ENCODE measurements around the gene TSHZ3. TPM values are rescaled to one million over a fixed set of nuclear protein-coding genes. Genes with fewer than 3 reads are reported as not detected.

The TSHZ3 gene
- total RNA-seq, 1 donor from 2014 or later: 3.0 TPM

DNA sequence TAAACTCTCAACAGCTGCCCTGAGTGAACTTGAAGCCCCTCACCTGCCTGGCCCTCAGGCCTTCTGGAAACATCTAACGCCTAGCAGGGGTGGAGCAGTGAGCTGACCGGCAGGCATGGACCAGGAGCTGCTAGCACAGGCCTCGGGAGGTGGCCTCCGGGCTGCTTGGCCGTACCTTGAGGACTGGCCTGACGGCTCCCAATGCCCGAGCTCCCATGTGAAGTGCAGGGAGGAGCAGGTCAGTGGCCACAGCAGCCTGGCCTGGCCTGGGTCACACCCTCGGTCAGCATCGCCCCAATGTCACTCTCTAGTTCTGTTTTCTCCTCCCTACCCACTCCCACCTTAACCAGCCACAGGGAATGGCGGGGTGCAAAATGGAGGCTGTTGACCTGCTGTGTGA, 19.0 kb downstream of the TSHZ3 start:
- H3K4me1 Mint-ChIP-seq: no peaks in the 10 kb centered on the region
- peaks cover 13% of the 10 kb centered on the region for H3K27me3 Mint-ChIP-seq (ENCODE audit: low read depth)
- DNase-seq (ENCODE audit: low read depth, low spot score): no peak
- H3K27ac Mint-ChIP-seq (ENCODE audit: unreplicated experiment): no peak overlapping the region
- no peaks in the 10 kb centered on the region for H3K36me3 Mint-ChIP-seq (ENCODE audit: low read depth)
- TF ChIP-seq, protein P1, sequence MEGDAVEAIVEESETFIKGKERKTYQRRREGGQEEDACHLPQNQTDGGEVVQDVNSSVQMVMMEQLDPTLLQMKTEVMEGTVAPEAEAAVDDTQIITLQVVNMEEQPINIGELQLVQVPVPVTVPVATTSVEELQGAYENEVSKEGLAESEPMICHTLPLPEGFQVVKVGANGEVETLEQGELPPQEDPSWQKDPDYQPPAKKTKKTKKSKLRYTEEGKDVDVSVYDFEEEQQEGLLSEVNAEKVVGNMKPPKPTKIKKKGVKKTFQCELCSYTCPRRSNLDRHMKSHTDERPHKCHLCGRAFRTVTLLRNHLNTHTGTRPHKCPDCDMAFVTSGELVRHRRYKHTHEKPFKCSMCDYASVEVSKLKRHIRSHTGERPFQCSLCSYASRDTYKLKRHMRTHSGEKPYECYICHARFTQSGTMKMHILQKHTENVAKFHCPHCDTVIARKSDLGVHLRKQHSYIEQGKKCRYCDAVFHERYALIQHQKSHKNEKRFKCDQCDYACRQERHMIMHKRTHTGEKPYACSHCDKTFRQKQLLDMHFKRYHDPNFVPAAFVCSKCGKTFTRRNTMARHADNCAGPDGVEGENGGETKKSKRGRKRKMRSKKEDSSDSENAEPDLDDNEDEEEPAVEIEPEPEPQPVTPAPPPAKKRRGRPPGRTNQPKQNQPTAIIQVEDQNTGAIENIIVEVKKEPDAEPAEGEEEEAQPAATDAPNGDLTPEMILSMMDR (conservative IDR thresholded peaks at IDR 0.05): no peak
- no peak overlapping the region for H3K4me3 Mint-ChIP-seq
- no peaks in the 10 kb centered on the region for H3K9me3 Mint-ChIP-seq

DNA sequence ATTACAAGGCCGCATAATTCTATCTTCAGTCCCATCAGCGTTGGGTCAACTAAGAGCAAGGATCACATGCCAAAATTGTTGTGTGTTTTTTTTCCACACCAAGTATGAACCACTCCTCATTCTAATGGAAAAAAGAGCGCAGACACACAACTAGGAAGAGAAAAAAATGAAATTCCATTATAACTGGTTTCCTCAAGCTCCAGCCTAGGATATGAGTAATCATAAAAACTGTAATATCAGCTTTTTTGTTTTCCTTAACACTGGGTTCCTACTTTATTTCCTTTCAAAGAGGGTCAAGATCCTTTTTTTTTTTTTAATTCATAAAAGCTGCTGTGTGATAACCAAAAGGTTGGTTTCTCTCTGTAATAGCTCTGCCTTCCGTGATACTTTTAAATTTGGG, 19.4 kb downstream of the TSHZ3 start:
- Mint-ChIP-seq H3K9me3 (no peaks in the 10 kb centered on the region), H3K27ac (ENCODE audit: unreplicated experiment) (no peak overlapping the region), H3K4me1 (no peaks in the 10 kb centered on the region), H3K27me3 (ENCODE audit: low read depth) (peaks cover 10% of the 10 kb centered on the region), H3K36me3 (ENCODE audit: low read depth) (no peaks in the 10 kb centered on the region), H3K4me3 (no peak overlapping the region)
- TF ChIP-seq, protein P1 (conservative IDR thresholded peaks at IDR 0.05): no peak
- DNase-seq (ENCODE audit: low read depth, low spot score): no peak

DNA sequence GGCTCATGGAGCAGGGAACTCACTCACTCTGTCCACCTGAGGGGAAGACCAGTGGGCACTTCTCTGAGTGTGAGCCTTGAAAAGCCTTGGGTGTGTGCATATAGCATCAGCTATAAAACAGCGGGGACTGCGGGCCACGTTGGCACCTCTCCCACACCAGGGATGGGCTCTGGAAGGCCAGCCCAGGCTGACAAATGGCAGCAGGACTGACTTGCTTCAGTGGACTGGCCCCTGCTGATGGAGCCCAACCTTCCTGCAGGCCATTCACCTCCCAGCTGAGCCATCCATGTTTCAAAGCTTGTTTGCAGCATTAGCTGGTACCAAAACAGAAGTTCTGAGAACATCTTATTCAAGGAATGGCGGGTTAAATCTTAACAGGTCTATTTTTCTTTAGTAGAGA, 21.0 kb downstream of the TSHZ3 start:
- H3K27me3 Mint-ChIP-seq (ENCODE audit: low read depth): peaks cover under 1% of the 10 kb centered on the region
- DNase-seq (ENCODE audit: low read depth, low spot score): no peak
- H3K9me3 Mint-ChIP-seq: no peaks in the 10 kb centered on the region
- H3K27ac Mint-ChIP-seq (ENCODE audit: unreplicated experiment): no peak overlapping the region
- H3K4me3 Mint-ChIP-seq: no peak overlapping the region
- H3K36me3 Mint-ChIP-seq (ENCODE audit: low read depth): no peaks in the 10 kb centered on the region
- TF ChIP-seq, protein P1 (conservative IDR thresholded peaks at IDR 0.05): no peak
- no peaks in the 10 kb centered on the region for H3K4me1 Mint-ChIP-seq

DNA sequence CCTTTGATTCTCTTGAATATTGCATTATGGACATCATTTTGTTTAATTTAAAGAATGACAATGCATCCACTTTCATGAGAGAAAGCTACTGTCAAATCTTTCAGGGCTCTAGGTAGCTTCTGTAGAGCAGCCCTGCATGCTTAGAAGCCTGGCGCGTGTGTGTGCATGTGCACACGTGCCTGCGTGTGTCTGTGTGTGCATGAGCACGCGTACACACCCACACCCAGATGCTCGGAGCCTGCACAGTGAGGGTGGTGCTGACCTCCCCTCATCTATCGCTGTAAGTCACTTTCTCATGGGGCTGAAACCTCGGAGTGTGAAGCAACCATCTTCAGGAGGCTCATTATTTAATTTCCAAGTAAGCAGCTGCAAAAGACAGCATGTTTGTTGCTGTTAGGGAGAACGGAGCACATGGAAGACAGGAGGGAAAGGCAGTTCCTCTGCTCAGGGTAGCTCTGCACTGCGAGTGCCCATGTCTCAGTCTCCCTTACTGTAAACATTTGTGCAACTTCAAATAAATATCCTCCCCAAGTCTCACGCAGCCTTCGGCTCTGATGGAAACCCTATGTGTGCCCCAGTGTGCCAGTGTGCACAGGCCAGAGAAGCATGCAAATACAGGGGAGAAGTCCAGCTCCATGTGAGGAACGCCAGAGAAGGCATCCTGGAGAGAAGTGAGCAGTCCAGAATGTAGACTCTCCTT, 22.8 kb downstream of the TSHZ3 start:
- DNase-seq (ENCODE audit: low read depth, low spot score): no peak
- TF ChIP-seq, protein P1 (conservative IDR thresholded peaks at IDR 0.05): no peak
- H3K4me3 Mint-ChIP-seq: no peak overlapping the region
- H3K27ac Mint-ChIP-seq (ENCODE audit: unreplicated experiment): no peak overlapping the region
- H3K4me1 Mint-ChIP-seq: no peaks in the 10 kb centered on the region
- H3K9me3 Mint-ChIP-seq: no peaks in the 10 kb centered on the region
- no peaks in the 10 kb centered on the region for H3K27me3 Mint-ChIP-seq (ENCODE audit: low read depth)
- H3K36me3 Mint-ChIP-seq (ENCODE audit: low read depth): no peaks in the 10 kb centered on the region

DNA sequence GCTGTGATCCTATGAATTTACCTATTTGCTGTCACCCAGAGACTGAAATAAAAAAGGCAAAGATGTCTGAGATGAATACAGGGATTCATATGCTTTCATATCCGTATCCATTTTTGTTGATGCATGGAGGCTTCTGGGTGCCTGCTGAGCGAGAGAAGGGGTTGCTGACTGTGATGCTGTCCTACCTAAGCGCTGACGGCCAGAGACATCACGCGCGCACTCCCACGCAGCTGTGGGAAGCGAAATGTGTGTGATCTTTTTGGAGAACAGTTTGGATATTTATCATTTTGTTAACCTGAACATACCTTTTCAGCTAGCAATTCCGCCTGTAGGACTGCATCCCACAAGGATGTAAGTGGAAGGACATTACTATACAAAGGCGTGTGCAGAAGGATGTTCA, 23.9 kb downstream of the TSHZ3 start:
- no peak overlapping the region for H3K27ac Mint-ChIP-seq (ENCODE audit: unreplicated experiment)
- no peaks in the 10 kb centered on the region for H3K36me3 Mint-ChIP-seq (ENCODE audit: low read depth)
- no peaks in the 10 kb centered on the region for H3K9me3 Mint-ChIP-seq
- TF ChIP-seq, protein P1 (conservative IDR thresholded peaks at IDR 0.05): no peak
- H3K27me3 Mint-ChIP-seq (ENCODE audit: low read depth): no peaks in the 10 kb centered on the region
- DNase-seq (ENCODE audit: low read depth, low spot score): no peak
- no peaks in the 10 kb centered on the region for H3K4me1 Mint-ChIP-seq
- no peak overlapping the region for H3K4me3 Mint-ChIP-seq
